ENCODE results near the gene LACRT.

Gene LACRT

GRCh38 chr12:54588110-54588889 is 46.4 kb downstream of the LACRT start, which contains the start of gene PPP1R1A:
TSS of gene PPP1R1A (minus strand) at chr12:54588659. CDS start at chr12:54588488, 171 bp downstream.
- Histone ChIP-seq H3F3A (ENCODE audit: low read depth) (no peaks in the 10 kb centered on the region), H3K4me3 (ENCODE audit: low read length, poor library complexity, severe bottlenecking) (no peak within 1 kb of the TSS), H3K9me3 (ENCODE audit: insufficient read depth, low read depth, low read length) (no peaks in the 10 kb centered on the region), H3K36me3 (ENCODE audit: insufficient read depth, low read length) (no peaks in the 10 kb centered on the region), H3K27me3 (ENCODE audit: insufficient read depth, low read length, poor library complexity, severe bottlenecking) (no peaks in the 10 kb centered on the region), H2AFZ (ENCODE audit: low read length) (no peak within 1 kb of the TSS), H3K9me2 (replicated peaks; ENCODE audit: low read depth, low read length) (no peaks in the 10 kb centered on the region), H3K79me2 (ENCODE audit: insufficient read depth, low read length) (no peaks in the 10 kb centered on the region), H3K4me1 (ENCODE audit: insufficient read depth, low read length, poor library complexity, severe bottlenecking) (no peaks in the 10 kb centered on the region), H4K20me1 (ENCODE audit: insufficient read depth, low read length, poor library complexity, severe bottlenecking) (no peaks in the 10 kb centered on the region), H3K4me2 (ENCODE audit: low read depth, low read length, poor library complexity, severe bottlenecking) (no peak within 1 kb of the TSS), H3K9ac (ENCODE audit: low read depth, low read length, poor library complexity, severe bottlenecking) (no peak within 1 kb of the TSS)
- TF ChIP-seq CTCF (conservative IDR thresholded peaks at IDR 0.05; ENCODE audit: low read length), result no peak
- TF ChIP-seq EZH2phosphoT487 (IDR thresholded peaks at IDR 0.05; ENCODE audit: borderline replicate concordance), result no peak

- H3K9me3 ChIP-seq (ENCODE audit: insufficient read depth, low read depth, low read length), result no peaks in the 10 kb centered on the region
- H4K20me1 ChIP-seq (ENCODE audit: insufficient read depth, low read length, poor library complexity, severe bottlenecking), result no peaks in the 10 kb centered on the region
- H3K4me2 ChIP-seq (ENCODE audit: low read depth, low read length, poor library complexity, severe bottlenecking), result no peak overlapping the region
- no peak overlapping the region for H3K9ac ChIP-seq (ENCODE audit: low read depth, low read length, poor library complexity, severe bottlenecking)
- no peaks in the 10 kb centered on the region for H3K4me1 ChIP-seq (ENCODE audit: insufficient read depth, low read length, poor library complexity, severe bottlenecking)
- TF ChIP-seq EZH2phosphoT487 (IDR thresholded peaks at IDR 0.05; ENCODE audit: borderline replicate concordance), result no peak
- TF ChIP-seq CTCF (conservative IDR thresholded peaks at IDR 0.05; ENCODE audit: low read length), result no peak
- H3K9me2 ChIP-seq (replicated peaks; ENCODE audit: low read depth, low read length), result no peaks in the 10 kb centered on the region
- H3K27me3 ChIP-seq (ENCODE audit: insufficient read depth, low read length, poor library complexity, severe bottlenecking), result no peaks in the 10 kb centered on the region
- H2AFZ ChIP-seq (ENCODE audit: low read length), result no peak overlapping the region
- H3K79me2 ChIP-seq (ENCODE audit: insufficient read depth, low read length), result no peaks in the 10 kb centered on the region
- H3K36me3 ChIP-seq (ENCODE audit: insufficient read depth, low read length), result no peaks in the 10 kb centered on the region
- no peaks in the 10 kb centered on the region for H3F3A ChIP-seq (ENCODE audit: low read depth)
- no peak overlapping the region for H3K4me3 ChIP-seq (ENCODE audit: low read length, poor library complexity, severe bottlenecking)
Measured at GRCh38 chr12:54587315-54587873, 47.3 kb downstream of the LACRT start.

GRCh38 chr12:54586620-54587019 is 48.1 kb downstream of the LACRT start:
- Histone ChIP-seq H3K27me3 (ENCODE audit: insufficient read depth, low read length, poor library complexity, severe bottlenecking) (no peaks in the 10 kb centered on the region), H3K9ac (ENCODE audit: low read depth, low read length, poor library complexity, severe bottlenecking) (no peak overlapping the region)

More at GRCh38 chr12:54586620-54587019, 48.1 kb downstream of the LACRT start:
- TF ChIP-seq EZH2phosphoT487 (IDR thresholded peaks at IDR 0.05; ENCODE audit: borderline replicate concordance) (no peak), CTCF (conservative IDR thresholded peaks at IDR 0.05; ENCODE audit: low read length) (no peak)
- no peaks in the 10 kb centered on the region for H3F3A ChIP-seq (ENCODE audit: low read depth)
- H3K4me3 ChIP-seq (ENCODE audit: low read length, poor library complexity, severe bottlenecking), result no peak overlapping the region
- H3K36me3 ChIP-seq (ENCODE audit: insufficient read depth, low read length), result no peaks in the 10 kb centered on the region
- H4K20me1 ChIP-seq (ENCODE audit: insufficient read depth, low read length, poor library complexity, severe bottlenecking), result no peaks in the 10 kb centered on the region
- H2AFZ ChIP-seq (ENCODE audit: low read length), result no peak overlapping the region
- no peaks in the 10 kb centered on the region for H3K4me1 ChIP-seq (ENCODE audit: insufficient read depth, low read length, poor library complexity, severe bottlenecking)
- H3K79me2 ChIP-seq (ENCODE audit: insufficient read depth, low read length), result no peaks in the 10 kb centered on the region
- no peaks in the 10 kb centered on the region for H3K9me2 ChIP-seq (replicated peaks; ENCODE audit: low read depth, low read length)
- H3K9me3 ChIP-seq (ENCODE audit: insufficient read depth, low read depth, low read length), result no peaks in the 10 kb centered on the region
- no peak overlapping the region for H3K4me2 ChIP-seq (ENCODE audit: low read depth, low read length, poor library complexity, severe bottlenecking)
